ENCODE results near the gene NGLY1. TPM values are rescaled to one million over a fixed set of nuclear protein-coding genes. Genes with fewer than 3 reads are reported as not detected.

NGLY1 gene
- total and polyA plus RNA-seq, 2 donors from 2014 or later, result 22.6 to 32.0 TPM

DNA sequence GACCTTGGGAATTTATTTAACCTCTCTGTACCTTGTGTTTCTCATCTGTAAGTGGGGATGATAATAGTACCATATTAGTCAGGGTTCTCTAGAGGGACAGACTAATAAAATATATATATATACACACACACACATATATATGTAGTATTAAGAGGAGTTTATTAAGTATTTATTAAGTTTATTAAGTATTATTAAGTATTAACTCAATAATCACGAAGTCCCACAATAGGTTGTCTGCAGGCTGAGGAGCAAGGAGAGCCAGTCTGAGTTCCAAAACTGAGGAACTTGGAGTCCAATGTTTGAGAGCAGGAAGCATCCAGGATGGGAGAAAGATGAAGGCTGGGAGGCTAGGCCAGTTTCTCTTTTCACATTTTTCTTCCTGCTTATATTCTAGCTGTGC lies 21.4 kb upstream of the NGLY1 start:
- Histone ChIP-seq H3K4me1 (ENCODE audit: control insufficient read depth in 2 of 3, insufficient read depth in 2 of 3, low read depth in 1 of 3, low read length in 3 of 3) (no peaks in the 10 kb centered on the region), H3K36me3 (ENCODE audit: control insufficient read depth in 2 of 3, insufficient read depth in 3 of 3, low read length in 3 of 3) (no peaks in the 10 kb centered on the region), H3K4me3 (ENCODE audit: low read length in 3 of 3) (no peak overlapping the region), H3K27ac (ENCODE audit: low read depth in 2 of 2, low read length in 2 of 2) (no peak overlapping the region), H3K9ac (ENCODE audit: low read length in 3 of 3) (no peak overlapping the region), H3K9me3 (ENCODE audit: control insufficient read depth in 2 of 3, insufficient read depth in 1 of 3, low read length in 3 of 3) (no peaks in the 10 kb centered on the region), H3K27me3 (ENCODE audit: control insufficient read depth, insufficient read depth, low read length) (no peaks in the 10 kb centered on the region)
- intact Hi-C loops (cut with DNase I), result no loop called here
- no peak for DNase-seq
- TF ChIP-seq, protein P1, sequence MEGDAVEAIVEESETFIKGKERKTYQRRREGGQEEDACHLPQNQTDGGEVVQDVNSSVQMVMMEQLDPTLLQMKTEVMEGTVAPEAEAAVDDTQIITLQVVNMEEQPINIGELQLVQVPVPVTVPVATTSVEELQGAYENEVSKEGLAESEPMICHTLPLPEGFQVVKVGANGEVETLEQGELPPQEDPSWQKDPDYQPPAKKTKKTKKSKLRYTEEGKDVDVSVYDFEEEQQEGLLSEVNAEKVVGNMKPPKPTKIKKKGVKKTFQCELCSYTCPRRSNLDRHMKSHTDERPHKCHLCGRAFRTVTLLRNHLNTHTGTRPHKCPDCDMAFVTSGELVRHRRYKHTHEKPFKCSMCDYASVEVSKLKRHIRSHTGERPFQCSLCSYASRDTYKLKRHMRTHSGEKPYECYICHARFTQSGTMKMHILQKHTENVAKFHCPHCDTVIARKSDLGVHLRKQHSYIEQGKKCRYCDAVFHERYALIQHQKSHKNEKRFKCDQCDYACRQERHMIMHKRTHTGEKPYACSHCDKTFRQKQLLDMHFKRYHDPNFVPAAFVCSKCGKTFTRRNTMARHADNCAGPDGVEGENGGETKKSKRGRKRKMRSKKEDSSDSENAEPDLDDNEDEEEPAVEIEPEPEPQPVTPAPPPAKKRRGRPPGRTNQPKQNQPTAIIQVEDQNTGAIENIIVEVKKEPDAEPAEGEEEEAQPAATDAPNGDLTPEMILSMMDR (IDR thresholded peaks at IDR 0.05; ENCODE audit: borderline replicate concordance, extremely low read depth, insufficient read depth), result no peak
- FAIRE-seq, result no peak

DNA sequence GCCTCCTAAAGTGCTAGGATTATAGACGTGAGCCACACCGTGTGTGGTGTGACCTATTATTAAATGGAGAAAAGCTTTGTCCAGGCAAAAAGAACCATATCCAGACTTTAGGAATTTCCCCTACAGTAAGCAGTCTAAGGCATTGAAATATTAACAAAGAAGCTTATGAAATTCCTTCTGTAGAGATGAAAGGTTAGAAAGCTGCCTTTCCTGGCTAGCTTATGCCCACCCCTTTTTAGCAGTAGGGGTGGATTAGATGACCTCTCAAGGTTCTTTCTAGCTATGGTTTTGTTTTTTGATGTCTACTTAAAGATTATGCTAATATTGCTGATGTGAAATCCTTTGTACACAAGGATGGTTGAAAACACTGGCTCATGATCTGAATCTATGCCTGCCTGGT lies 20.6 kb upstream of the NGLY1 start:
- Histone ChIP-seq H3K4me1 (ENCODE audit: control insufficient read depth in 2 of 3, insufficient read depth in 2 of 3, low read depth in 1 of 3, low read length in 3 of 3) (no peaks in the 10 kb centered on the region), H3K9ac (ENCODE audit: low read length in 3 of 3) (no peak overlapping the region), H3K27ac (ENCODE audit: low read depth in 2 of 2, low read length in 2 of 2) (no peak overlapping the region), H3K36me3 (ENCODE audit: control insufficient read depth in 2 of 3, insufficient read depth in 3 of 3, low read length in 3 of 3) (no peaks in the 10 kb centered on the region), H3K4me3 (ENCODE audit: low read length in 3 of 3) (no peak overlapping the region), H3K9me3 (ENCODE audit: control insufficient read depth in 2 of 3, insufficient read depth in 1 of 3, low read length in 3 of 3) (no peaks in the 10 kb centered on the region), H3K27me3 (ENCODE audit: control insufficient read depth, insufficient read depth, low read length) (no peaks in the 10 kb centered on the region)
- FAIRE-seq (no peak), DNase-seq (no peak)
- TF ChIP-seq, protein P1 (IDR thresholded peaks at IDR 0.05; ENCODE audit: borderline replicate concordance, extremely low read depth, insufficient read depth), result no peak
- intact Hi-C loops (cut with DNase I), result no loop called here

DNA sequence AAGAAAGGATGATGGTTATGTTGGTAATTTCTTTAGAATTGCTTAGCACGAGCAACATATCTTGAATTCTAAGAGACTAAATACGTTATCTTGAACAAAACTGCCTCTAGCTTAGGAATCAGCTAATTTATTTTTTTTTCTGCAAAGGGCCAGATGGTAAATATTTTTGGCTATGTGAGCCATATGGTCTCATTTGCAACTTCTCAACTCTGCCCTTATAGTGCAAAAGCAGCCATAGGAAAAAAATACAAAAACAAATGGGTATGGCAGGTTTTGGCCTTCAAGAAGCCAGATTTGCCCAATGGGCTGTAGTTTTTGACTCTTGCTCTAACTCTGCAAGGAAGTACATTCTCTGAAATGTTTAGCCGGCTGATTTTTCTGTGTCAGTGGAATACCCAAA lies 18.5 kb upstream of the NGLY1 start:
- TF ChIP-seq, protein P1 (IDR thresholded peaks at IDR 0.05; ENCODE audit: borderline replicate concordance, extremely low read depth, insufficient read depth), result no peak
- no peak for DNase-seq

More for the DNA sequence above, 18.5 kb upstream of the NGLY1 start:
- Histone ChIP-seq H3K27ac (ENCODE audit: low read depth in 2 of 2, low read length in 2 of 2) (no peak overlapping the region), H3K4me1 (ENCODE audit: control insufficient read depth in 2 of 3, insufficient read depth in 2 of 3, low read depth in 1 of 3, low read length in 3 of 3) (no peaks in the 10 kb centered on the region), H3K9ac (ENCODE audit: low read length in 3 of 3) (no peak overlapping the region), H3K4me3 (ENCODE audit: low read length in 3 of 3) (no peak overlapping the region), H3K36me3 (ENCODE audit: control insufficient read depth in 2 of 3, insufficient read depth in 3 of 3, low read length in 3 of 3) (no peaks in the 10 kb centered on the region), H3K9me3 (ENCODE audit: control insufficient read depth in 2 of 3, insufficient read depth in 1 of 3, low read length in 3 of 3) (no peaks in the 10 kb centered on the region), H3K27me3 (ENCODE audit: control insufficient read depth, insufficient read depth, low read length) (no peaks in the 10 kb centered on the region)
- intact Hi-C loops (cut with DNase I), result no loop called here
- FAIRE-seq, result no peak
